SJSA1 (cell line): ENCODE results near the gene SMIM14. TPM values are rescaled to one million over a fixed set of nuclear protein-coding genes. Genes with fewer than 3 reads are reported as not detected.
A peak's percentile ranks its signal among the peaks of the same experiment; 100 is the strongest.
"Not testable (repeated sequence)": the region's sequence is repeated elsewhere in the genome, so short reads cannot be mapped to it uniquely, and the experiment has no call there.

Source experiments
- DNase-seq, 2 experiments: peaks; one replicate each; pipeline ENCODE4 v3.0.0-alpha.2; 2015 to 2020; ENCODE audit warnings: low spot score in 2 of 2, low read depth in 1 of 2
- H3K27ac ChIP-seq: fragments of 250-450 bp; sonication (Bioruptor Pico); 2 replicates; pipeline ENCODE4 v1.5.1; 2020; ENCODE audit warnings: mild to moderate bottlenecking, moderate library complexity
- H3K27me3 ChIP-seq: fragments of 250-450 bp; sonication (Bioruptor Pico); replicated peaks from 2 replicates; pipeline ENCODE4 v1.5.1; 2020; ENCODE audit warnings: mild to moderate bottlenecking, moderate library complexity
- H3K36me3 ChIP-seq: fragments of 250-450 bp; sonication (Bioruptor Pico); 2 replicates; pipeline ENCODE4 v1.5.1; 2020; ENCODE audit warnings: mild to moderate bottlenecking
- H3K4me1 ChIP-seq: fragments of 250-450 bp; sonication (Bioruptor Pico); replicated peaks from 2 replicates; pipeline ENCODE4 v1.6.1; 2021; ENCODE audit warnings: mild to moderate bottlenecking
- H3K4me3 ChIP-seq: fragments of 250-450 bp; sonication (Bioruptor Pico); 2 replicates; pipeline ENCODE4 v1.5.1; 2020; ENCODE audit warnings: mild to moderate bottlenecking
- H3K9me3 ChIP-seq: fragments of 250-450 bp; sonication (Bioruptor Pico); replicated peaks from 2 replicates; pipeline ENCODE4 v1.5.1; 2020; ENCODE audit warnings: mild to moderate bottlenecking
- total RNA-seq: library from RNA; depleted of rRNA; stranded (reverse); fragments of >200 nt; shearing (Covaris generic); gene quantifications from 2 replicates; pipeline ENCODE4 v1.2.3, GENCODE V29; 2014

The SMIM14 gene
- total RNA-seq, 1 experiment from 2014 or later = 12.6 TPM

DNA sequence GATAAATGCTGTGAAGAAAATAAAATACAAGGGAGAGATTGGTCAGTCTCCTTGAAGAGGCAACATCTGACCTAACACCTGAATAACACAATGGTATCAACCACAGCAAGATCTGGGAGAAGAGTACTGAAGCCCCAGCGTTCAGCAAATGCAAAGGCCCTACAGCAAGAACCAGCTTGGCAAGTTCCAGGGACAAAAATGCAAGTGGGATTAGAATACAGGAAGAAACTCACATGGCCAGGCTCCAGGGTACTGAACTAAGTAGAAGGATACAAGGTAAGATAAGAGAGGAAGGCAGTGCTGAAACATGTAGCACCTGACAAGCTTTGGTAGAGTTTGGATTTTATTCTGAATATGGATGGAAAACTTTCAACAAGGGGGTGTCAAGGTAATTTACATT, 3.6 kb downstream of the SMIM14 start:
- Histone ChIP-seq H3K27ac (no peak overlapping the region), H3K4me3 (no peak overlapping the region), H3K36me3 (peaks cover 3% of the 10 kb centered on the region), H3K9me3 (no peaks in the 10 kb centered on the region), H3K4me1 (peaks cover 8% of the 10 kb centered on the region), H3K27me3 (no peaks in the 10 kb centered on the region)
- no peak for DNase-seq

DNA sequence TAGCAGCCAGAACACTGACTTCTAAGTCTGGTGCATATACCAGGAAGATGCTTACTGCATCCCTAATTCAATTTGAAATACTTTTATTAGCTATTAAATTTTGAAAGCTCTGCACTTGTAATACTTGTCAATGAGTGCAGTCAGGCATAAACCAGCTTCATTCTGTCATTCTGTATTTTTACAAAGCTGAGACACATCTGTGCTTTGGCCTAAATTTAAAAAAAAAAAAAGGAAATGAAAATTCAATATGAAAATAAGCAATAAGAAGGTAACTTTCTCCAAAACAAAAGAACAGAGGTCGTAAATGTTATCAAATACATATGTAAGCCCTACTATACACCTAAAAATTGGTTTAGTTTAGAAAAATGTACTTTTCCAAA, 7.0 kb downstream of the SMIM14 start:
- no peaks in the 10 kb centered on the region for H3K27me3 ChIP-seq
- no peaks in the 10 kb centered on the region for H3K4me1 ChIP-seq
- no peaks in the 10 kb centered on the region for H3K9me3 ChIP-seq
- no peak overlapping the region for H3K27ac ChIP-seq
- no peak for DNase-seq
- H3K36me3 ChIP-seq = no peaks in the 10 kb centered on the region
- H3K4me3 ChIP-seq = no peak overlapping the region

DNA sequence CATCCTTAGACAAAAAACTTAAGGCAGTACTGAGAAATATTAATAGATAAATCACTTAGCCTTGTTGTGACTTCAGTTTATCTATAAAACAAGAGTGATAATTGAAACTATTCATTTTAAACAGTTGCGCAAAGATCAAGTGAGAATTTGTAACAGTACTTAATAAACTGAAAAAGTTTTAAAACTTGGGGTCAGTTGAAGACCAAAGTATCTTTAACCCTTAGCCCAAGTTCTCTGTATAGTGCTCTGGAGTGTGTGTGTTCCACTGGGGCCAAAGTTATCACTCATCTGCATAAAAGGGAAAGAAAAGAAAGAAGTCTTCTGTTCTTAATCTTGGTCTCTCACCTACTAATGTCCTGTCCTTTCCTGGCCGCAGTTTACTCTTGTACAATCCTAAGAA, 11.3 kb downstream of the SMIM14 start:
- DNase-seq = no peak
- Histone ChIP-seq H3K4me1 (peaks cover 5% of the 10 kb centered on the region), H3K9me3 (no peaks in the 10 kb centered on the region), H3K27ac (no peak overlapping the region), H3K4me3 (no peak overlapping the region), H3K36me3 (no peaks in the 10 kb centered on the region), H3K27me3 (no peaks in the 10 kb centered on the region)

DNA sequence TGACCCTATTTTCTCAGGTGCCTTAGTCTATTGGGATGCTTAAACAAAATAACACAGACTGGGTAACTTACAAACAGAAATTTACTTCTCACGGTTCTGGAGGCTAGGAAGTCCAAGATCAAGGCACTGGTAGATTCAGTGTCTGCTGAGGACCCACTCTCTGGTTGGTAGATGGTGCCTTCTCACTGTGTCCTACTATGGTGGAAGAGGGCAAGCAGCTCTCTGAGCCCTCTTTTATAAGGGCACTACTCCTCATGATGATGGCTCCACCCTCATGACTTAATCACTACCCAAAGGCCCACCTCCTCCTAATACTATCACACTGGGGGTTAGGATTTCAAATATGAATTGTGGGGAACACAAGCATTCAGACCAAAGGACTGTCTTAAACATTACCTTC, 11.8 kb downstream of the SMIM14 start:
- H3K27ac ChIP-seq = no peak overlapping the region
- H3K36me3 ChIP-seq = no peaks in the 10 kb centered on the region
- no peaks in the 10 kb centered on the region for H3K27me3 ChIP-seq
- DNase-seq = no peak
- no peak overlapping the region for H3K4me3 ChIP-seq
- H3K4me1 ChIP-seq = peaks cover 10% of the 10 kb centered on the region
- no peaks in the 10 kb centered on the region for H3K9me3 ChIP-seq

DNA sequence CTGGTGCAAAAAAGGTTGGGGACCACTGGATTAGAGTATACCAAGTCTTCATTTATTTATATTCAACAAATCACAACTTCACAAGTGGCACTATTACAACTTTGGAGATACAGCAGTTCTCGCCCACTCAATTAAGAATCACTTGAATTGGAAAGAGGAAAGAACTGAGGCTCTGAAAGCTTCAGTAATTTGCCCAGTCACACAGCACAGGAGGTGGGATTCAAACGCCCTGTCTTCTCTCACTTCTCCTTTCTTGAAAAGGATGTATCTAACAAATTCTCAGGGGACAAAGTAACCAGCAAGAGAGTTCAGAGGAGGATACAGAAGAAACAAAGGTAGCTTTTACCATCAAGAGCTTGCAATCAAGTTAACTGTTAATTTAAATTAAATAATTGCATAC, 12.4 kb downstream of the SMIM14 start:
- H3K36me3 ChIP-seq = no peaks in the 10 kb centered on the region
- H3K4me1 ChIP-seq = peaks cover 13% of the 10 kb centered on the region
- H3K27me3 ChIP-seq = no peaks in the 10 kb centered on the region
- DNase-seq = no peak
- H3K9me3 ChIP-seq = no peaks in the 10 kb centered on the region
- no peak overlapping the region for H3K4me3 ChIP-seq
- no peak overlapping the region for H3K27ac ChIP-seq

DNA sequence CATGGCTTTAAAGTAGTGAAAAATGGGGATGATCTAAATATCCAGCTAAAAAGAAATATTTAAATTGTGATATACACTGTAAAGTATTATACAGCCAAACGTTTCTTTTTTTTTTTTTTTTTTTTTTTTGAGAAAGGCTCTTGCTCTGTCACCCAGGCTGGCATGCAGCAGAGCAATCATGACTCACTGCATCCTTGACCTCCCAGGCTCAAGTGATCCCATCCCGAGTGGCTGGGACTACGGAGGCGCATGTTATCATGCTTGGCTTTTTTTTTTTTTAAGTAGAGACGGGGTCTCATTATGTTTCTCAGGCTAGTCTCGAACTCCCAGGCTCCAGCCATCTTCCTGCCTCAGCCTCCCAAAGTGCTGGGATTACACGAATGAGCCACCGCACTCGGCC, 17.1 kb downstream of the SMIM14 start:
- no peaks in the 10 kb centered on the region for H3K27me3 ChIP-seq
- H3K36me3 ChIP-seq = no peaks in the 10 kb centered on the region
- H3K4me3 ChIP-seq = no peak overlapping the region
- H3K27ac ChIP-seq = peak overlapping the region; percentile 82
- H3K4me1 ChIP-seq = peaks cover 37% of the 10 kb centered on the region
- H3K9me3 ChIP-seq = no peaks in the 10 kb centered on the region
- DNase-seq = peak; percentile 72 to 81

DNA sequence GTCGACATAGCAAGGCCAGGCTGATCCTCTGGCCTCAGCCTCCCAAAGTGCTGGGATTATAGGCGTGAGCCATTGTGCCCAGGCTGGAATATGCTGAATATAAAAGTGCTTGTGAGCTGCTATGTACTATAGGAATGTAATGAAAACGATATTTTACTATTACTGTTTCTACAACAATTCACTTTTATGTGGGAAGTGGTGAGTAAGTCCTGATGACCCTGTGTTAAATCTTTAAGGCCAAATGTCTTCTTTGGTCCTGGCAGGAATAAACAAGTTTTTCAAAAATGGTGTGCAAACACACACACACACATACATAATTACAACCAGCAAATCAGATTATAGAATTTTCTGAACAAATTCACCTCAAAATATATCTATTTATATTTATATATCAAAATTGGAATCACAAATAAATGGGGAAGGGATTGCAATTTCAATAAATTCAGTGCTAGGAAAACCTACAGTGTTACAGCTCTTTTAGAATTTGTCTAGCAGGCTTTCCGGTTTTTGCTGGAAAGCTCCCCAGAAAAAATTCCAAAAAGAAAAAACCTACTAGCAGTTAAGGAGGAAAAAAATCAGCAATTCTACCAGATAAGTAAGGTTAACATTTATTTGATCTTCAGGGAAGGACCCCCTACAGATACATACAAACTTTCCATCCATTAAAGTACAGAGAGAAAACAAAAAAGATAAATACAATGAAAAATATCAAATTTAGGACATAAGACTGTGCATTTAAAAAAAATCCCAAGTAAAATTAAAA, 17.9 kb downstream of the SMIM14 start:
- no peaks in the 10 kb centered on the region for H3K27me3 ChIP-seq
- H3K27ac ChIP-seq = peak overlapping the region; percentile 77
- H3K4me3 ChIP-seq = no peak overlapping the region
- no peak for DNase-seq
- peaks cover 44% of the 10 kb centered on the region for H3K4me1 ChIP-seq
- no peaks in the 10 kb centered on the region for H3K9me3 ChIP-seq
- H3K36me3 ChIP-seq = no peaks in the 10 kb centered on the region

DNA sequence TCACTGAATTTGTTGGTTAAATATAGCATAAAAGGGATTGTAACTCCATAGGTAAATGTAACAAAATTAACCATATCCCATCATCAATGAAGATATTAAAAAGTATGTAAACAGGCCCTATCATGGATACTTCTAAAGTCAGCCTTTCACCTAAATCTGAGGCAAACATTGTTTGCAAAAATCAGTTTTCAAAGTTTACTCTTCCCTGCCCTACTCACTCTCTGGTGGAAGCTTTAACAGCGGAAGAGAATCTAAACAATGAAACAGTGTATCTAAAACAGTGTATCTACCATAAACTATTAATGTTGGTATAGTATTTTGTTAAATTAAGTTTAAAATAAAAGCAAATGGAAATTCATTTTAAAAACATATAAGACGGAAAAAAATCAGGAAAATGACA, 21.1 kb downstream of the SMIM14 start:
- Histone ChIP-seq H3K4me1 (peaks cover 61% of the 10 kb centered on the region), H3K27me3 (no peaks in the 10 kb centered on the region), H3K9me3 (no peaks in the 10 kb centered on the region), H3K27ac (no peak overlapping the region), H3K36me3 (no peaks in the 10 kb centered on the region), H3K4me3 (no peak overlapping the region)
- DNase-seq = no peak

DNA sequence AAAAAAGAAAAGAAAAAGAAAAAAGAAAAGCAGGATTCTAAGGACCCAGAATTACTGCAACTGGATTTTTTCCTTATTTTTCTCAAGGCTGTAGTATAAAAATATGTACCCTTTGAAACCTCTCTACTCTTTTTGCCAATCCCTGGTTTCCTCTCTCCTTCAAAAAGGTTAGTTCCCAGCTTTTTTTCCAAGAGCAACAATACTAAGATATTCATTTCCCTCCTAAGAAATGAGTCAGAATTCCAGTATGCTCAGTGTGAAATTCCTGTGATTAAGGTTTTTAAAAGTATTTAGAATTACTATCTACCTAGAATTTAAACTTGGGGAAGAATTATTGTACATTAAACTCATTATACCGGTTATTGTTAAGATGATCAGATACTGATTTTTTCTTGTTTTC, 22.0 kb downstream of the SMIM14 start:
- DNase-seq = peak in 1 of 2 experiments; percentile 36
- H3K36me3 ChIP-seq = no peaks in the 10 kb centered on the region
- H3K4me1 ChIP-seq = peaks cover 54% of the 10 kb centered on the region
- peak overlapping the region; percentile 55 for H3K27ac ChIP-seq
- H3K4me3 ChIP-seq = no peak overlapping the region
- no peaks in the 10 kb centered on the region for H3K9me3 ChIP-seq
- no peaks in the 10 kb centered on the region for H3K27me3 ChIP-seq

DNA sequence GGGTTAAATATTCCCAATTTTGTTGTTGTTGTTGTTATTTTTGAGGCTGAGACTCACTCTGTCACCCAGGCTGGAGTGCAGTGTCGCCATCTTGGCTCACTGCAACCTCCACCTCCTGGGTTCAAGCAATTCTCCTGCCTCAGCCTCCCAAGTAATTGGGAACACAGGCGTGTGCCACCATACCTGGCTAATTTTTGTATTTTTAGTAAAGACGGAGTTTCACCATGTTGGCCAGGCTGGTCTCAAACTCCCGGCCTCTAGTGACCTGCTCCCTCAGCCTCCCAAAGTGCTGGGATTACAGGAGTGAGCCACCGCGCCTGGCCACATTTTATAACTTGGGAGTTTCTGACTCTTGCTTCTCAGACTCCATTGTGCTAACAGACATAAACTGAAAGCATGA, 22.6 kb downstream of the SMIM14 start:
- not testable (repeated sequence) for H3K4me3 ChIP-seq, H3K36me3 ChIP-seq, DNase-seq, H3K9me3 ChIP-seq, H3K27me3 ChIP-seq
- H3K27ac ChIP-seq = peak overlapping the region; percentile 55
- H3K4me1 ChIP-seq = peaks cover 51% of the 10 kb centered on the region

DNA sequence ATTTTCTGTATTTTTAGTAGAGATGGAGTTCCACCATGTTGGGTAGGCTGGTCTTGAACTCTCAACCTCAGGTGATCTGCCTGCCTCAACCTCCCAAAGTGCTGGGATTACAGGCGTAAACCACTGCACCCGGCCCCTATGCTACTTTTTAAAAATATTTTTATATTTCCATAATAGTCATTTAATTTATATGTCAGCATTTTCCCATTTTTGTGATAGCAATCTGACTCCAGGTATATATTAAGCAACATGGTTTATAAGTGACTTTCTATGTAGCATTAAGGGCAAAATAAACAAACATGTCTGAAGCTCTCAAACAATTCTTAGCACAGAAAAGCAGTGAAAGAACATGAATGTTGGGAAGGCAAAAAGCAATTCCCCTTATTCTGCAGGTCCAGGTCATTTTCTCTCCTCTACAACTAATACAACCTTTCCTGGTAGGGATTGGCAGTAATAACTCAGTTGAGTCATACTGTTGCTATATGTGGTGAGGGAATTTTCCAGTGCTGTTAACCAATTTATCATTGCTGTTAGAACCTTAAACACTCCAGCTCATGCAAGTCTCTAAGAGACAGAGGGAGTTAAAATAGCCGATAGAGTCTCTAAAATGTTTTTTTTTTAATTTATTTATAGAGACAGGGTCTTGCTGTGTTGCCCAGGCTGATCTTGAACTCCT, 24.0 kb downstream of the SMIM14 start:
- H3K36me3 ChIP-seq = no peaks in the 10 kb centered on the region
- H3K4me3 ChIP-seq = no peak overlapping the region
- H3K9me3 ChIP-seq = no peaks in the 10 kb centered on the region
- no peak for DNase-seq
- H3K4me1 ChIP-seq = peaks cover 44% of the 10 kb centered on the region
- H3K27ac ChIP-seq = no peak overlapping the region
- H3K27me3 ChIP-seq = no peaks in the 10 kb centered on the region

DNA sequence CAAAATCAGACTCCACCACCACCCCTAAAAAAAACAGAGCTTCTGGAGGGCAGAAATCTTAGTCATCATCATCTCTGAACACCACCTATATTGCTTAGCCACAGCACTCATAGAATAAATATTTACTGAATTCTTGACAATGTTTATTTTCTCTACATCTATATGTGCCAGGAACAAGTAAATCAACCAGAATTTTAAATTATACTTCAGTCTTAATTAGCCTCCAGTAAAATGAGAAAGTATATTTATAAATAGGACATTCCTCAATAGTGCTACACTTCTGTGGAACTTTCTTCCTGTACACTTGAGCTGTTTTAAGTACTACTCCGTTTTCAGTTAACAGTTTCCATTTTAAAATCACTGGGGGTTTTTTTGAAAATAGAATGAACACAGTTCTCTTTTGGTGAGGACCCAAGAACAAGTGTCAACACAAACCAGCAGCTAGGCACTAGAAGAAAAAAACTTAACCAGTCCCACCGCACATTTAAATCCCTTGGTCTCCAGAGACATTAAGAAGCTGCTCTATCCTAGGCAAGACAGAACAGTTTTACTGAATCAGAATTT, 25.5 kb downstream of the SMIM14 start:
- Histone ChIP-seq H3K27ac (peak overlapping the region; percentile 38; the same call in 1 of the 2 replicates), H3K36me3 (no peaks in the 10 kb centered on the region), H3K27me3 (no peaks in the 10 kb centered on the region), H3K4me3 (no peak overlapping the region), H3K4me1 (peaks cover 44% of the 10 kb centered on the region), H3K9me3 (no peaks in the 10 kb centered on the region)
- DNase-seq = peak in 1 of 2 experiments; percentile 48

DNA sequence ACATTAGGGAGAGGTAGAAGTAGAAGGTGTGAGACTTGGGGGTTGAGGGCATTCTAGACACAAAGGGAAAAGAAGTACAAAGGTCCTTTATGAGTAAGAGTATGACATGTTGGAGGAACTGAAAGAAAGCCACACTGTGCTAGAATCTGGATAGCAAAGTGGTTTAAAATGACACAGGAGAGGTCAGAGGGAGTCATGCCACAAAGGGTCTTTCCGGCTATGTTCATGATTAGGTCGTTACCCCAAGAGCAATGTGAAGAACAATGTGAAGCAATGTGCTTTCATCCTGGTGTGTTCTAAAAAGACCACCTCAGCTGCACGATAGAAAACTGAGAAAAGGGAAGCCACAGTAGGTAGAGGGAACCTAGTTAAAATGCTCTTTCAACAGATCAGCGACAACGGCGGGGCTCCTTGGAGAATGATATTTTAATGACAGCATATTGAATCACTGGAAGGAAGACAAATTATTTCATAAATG, 29.2 kb downstream of the SMIM14 start:
- Histone ChIP-seq H3K36me3 (no peaks in the 10 kb centered on the region), H3K27ac (no peak overlapping the region), H3K27me3 (no peaks in the 10 kb centered on the region), H3K4me3 (no peak overlapping the region), H3K4me1 (peaks cover 18% of the 10 kb centered on the region), H3K9me3 (no peaks in the 10 kb centered on the region)
- DNase-seq = no peak

DNA sequence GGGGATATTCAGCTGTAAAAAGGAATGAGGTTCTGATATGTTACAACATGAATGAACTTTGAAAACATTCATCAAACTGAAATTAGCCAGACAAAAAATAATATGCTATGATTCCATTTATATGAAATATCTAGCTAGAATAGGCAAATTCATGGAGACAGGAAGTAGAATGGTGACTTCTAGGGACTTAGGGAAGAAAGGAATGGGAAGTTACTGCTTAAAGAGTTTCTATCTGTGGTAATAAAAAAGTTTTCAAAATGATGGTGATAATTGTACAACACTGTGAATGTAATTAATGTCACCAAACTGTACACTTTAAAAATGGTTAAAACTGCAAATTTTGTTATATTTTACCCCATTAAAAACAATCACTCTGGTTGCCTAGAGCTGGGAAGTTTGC, 30.2 kb downstream of the SMIM14 start:
- DNase-seq = no peak
- Histone ChIP-seq H3K36me3 (no peaks in the 10 kb centered on the region), H3K27ac (no peak overlapping the region), H3K4me3 (no peak overlapping the region), H3K9me3 (no peaks in the 10 kb centered on the region), H3K4me1 (peaks cover 10% of the 10 kb centered on the region), H3K27me3 (no peaks in the 10 kb centered on the region)
